Measurements from ENCODE around the gene EYA2.

Gene EYA2, protein sequence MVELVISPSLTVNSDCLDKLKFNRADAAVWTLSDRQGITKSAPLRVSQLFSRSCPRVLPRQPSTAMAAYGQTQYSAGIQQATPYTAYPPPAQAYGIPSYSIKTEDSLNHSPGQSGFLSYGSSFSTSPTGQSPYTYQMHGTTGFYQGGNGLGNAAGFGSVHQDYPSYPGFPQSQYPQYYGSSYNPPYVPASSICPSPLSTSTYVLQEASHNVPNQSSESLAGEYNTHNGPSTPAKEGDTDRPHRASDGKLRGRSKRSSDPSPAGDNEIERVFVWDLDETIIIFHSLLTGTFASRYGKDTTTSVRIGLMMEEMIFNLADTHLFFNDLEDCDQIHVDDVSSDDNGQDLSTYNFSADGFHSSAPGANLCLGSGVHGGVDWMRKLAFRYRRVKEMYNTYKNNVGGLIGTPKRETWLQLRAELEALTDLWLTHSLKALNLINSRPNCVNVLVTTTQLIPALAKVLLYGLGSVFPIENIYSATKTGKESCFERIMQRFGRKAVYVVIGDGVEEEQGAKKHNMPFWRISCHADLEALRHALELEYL

DNA sequence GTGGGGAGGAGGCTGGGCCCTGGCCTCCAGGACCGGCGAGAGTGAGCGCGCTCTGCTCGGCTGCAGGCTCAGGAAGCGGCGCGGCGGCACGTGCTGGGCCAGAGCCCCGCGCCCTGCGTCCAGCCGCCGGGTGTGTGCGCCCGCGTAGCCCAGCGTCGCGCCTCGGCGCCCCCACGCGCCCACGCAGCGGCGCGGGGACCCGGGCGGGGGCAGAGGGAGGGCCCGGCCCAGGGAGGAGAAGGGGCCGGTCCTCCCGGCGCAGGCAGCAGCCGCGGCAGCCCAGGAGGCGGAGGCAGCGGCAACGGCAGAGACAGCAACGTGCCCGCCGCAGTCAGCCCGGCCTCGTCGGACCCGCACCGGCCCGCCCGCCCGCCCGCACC, at the start of gene EYA2:
TSS of gene EYA2 (plus strand) at position 265 of the 380 bp plus-strand sequence. CDS start 95,168 bp downstream, outside the sequence.
- DNase-seq (ENCODE audit: extremely low read depth, low read depth): no peak
- no peak for TF ChIP-seq CTCF (IDR thresholded peaks at IDR 0.05; ENCODE audit: low read depth, low read length)

GRCh38 chr20:46844965-46845364, 49.7 kb upstream of the EYA2 start:
- no peak for TF ChIP-seq CTCF (IDR thresholded peaks at IDR 0.05; ENCODE audit: low read depth, low read length)
- no peak for DNase-seq (ENCODE audit: extremely low read depth, low read depth)

DNA sequence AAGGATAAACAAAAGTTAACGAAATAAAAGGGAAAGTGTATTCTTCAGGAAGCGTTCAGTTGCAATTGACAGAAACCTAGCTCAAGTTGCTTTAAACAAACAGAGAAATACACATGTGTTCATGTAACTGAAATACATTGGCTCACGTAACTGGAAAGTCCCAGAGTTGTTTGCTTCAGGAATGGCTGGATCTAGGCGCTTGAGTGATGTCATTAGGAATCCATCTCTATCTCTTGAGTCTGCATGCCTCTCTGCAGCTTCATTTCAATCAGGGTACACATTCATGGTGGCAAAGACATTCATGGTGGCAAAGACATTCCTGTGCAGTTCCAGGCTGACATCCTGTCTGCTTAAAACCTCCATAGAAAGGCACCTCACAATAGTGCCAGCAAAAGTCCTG, 45.4 kb upstream of the EYA2 start:
- DNase-seq (ENCODE audit: extremely low read depth, low read depth): no peak
- no peak for TF ChIP-seq CTCF (IDR thresholded peaks at IDR 0.05; ENCODE audit: low read depth, low read length)

DNA sequence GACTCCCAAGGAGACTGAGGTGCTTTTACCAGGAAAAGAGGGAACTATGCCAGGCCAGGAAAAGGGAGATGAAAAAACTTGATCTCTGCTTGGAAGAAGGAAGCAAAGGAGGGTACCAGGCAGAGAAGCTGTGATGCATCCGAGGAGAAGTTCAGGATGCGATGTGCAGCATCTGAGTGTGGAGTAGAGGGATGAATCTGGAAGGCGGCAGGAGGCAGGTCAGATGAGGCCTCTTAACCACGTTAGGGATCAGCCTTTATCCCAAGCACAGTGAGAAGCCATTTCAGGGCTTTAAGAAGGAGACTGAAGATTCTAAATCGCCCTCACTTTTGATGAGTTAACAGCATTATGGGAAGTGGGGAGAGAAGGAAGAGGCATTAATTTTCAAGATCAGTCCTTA, 44.9 kb upstream of the EYA2 start:
- no peak for TF ChIP-seq CTCF (IDR thresholded peaks at IDR 0.05; ENCODE audit: low read depth, low read length)
- no peak for DNase-seq (ENCODE audit: extremely low read depth, low read depth)

GRCh38 chr20:46850416-46850815, 44.2 kb upstream of the EYA2 start:
- TF ChIP-seq CTCF (IDR thresholded peaks at IDR 0.05; ENCODE audit: low read depth, low read length): no peak
- DNase-seq (ENCODE audit: extremely low read depth, low read depth): no peak

DNA sequence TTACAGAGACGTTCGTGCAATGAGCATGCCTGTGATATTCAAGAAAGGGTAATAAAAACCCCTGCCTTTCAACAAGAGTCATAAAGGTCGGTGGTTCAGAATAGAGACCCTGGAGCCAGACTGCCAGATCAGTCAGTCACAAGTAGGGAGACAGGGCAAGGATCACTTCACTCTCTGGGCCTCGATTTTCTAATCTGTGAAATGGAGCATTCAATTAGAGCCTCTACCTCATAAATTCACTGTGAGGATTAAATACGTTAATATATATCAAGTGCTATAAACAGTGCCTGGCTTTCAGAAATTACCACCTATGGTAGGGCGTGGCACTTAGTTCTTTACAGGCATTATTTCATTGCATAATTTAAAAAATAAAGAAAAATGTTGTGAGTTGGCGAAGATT, 43.7 kb upstream of the EYA2 start:
- no peak for DNase-seq (ENCODE audit: extremely low read depth, low read depth)
- TF ChIP-seq CTCF (IDR thresholded peaks at IDR 0.05; ENCODE audit: low read depth, low read length): no peak

DNA sequence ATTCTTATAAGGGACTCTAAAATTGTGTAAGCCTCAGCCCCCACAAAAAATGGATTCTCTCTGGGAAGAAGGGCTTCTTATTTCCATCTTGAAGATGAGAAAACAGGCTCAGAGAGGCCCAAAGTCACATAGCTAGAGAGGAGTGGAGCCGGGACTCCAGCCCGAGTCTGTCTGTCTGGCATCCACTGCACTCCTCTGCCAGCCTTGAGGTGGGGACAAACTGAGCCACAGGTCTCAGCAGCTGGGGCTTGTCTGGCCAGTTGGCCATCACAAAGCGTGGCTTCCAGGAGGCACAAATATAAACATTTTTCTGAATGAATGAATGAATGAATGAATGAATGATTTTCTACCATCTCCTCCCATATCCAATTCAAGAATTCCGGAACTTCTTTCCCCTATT, 42.9 kb upstream of the EYA2 start:
- TF ChIP-seq CTCF (IDR thresholded peaks at IDR 0.05; ENCODE audit: low read depth, low read length): no peak
- no peak for DNase-seq (ENCODE audit: extremely low read depth, low read depth)

Measured in AG09319 (cell line).